ENCODE data around the gene MAN2B2. TPM values are rescaled to one million over a fixed set of nuclear protein-coding genes. Genes with fewer than 3 reads are reported as not detected.

Gene MAN2B2
- total RNA-seq = 10 to 100 TPM; 11.9 to 21.9 TPM

GRCh38 chr4:6574747-6575502 is at the start of gene MAN2B2:
Gene MAN2B2 (plus strand): TSS chr4:6575189. CDS start chr4:6575211, 22 bp downstream.
- peaks cover 5% of the 10 kb centered on the region for H3K4me1 Mint-ChIP-seq (ENCODE audit: low read depth)
- peaks cover 4 to 6% of the 10 kb centered on the region in 2 donors for H3K9me3 Mint-ChIP-seq
- peak within 1 kb of the TSS; percentile 87 to 90 for H3K4me3 Mint-ChIP-seq
- no peaks in the 10 kb centered on the region for H3K27me3 Mint-ChIP-seq (ENCODE audit: low read depth)
- DNase-seq (peak; percentile 88 to 93), ATAC-seq (replicated peaks in 1 of 2) (peak; percentile 97 to 98)
- peaks cover 13 to 16% of the 10 kb centered on the region in 2 donors for H3K36me3 Mint-ChIP-seq (ENCODE audit: insufficient read depth in 2 of 2)
- peak within 1 kb of the TSS; percentile 62 for H3K27ac Mint-ChIP-seq

GRCh38 chr4:6525474-6525873 is 49.5 kb upstream of the MAN2B2 start:
- H3K4me3 Mint-ChIP-seq = no peak overlapping the region
- no peak overlapping the region for H3K27ac Mint-ChIP-seq
- H3K9me3 Mint-ChIP-seq = no peaks in the 10 kb centered on the region
- no peaks in the 10 kb centered on the region for H3K27me3 Mint-ChIP-seq (ENCODE audit: low read depth)
- no peaks in the 10 kb centered on the region for H3K4me1 Mint-ChIP-seq (ENCODE audit: low read depth)
- H3K36me3 Mint-ChIP-seq (ENCODE audit: insufficient read depth in 2 of 2) = no peaks in the 10 kb centered on the region
- no peak for ATAC-seq (replicated peaks in 1 of 2)
- no peak for DNase-seq

GRCh38 chr4:6526156-6526555 is 48.8 kb upstream of the MAN2B2 start:
- ATAC-seq (replicated peaks in 1 of 2) = no peak
- DNase-seq = no peak
- H3K4me3 Mint-ChIP-seq = no peak overlapping the region
- no peaks in the 10 kb centered on the region for H3K27me3 Mint-ChIP-seq (ENCODE audit: low read depth)
- H3K4me1 Mint-ChIP-seq (ENCODE audit: low read depth) = no peaks in the 10 kb centered on the region
- no peaks in the 10 kb centered on the region for H3K36me3 Mint-ChIP-seq (ENCODE audit: insufficient read depth in 2 of 2)
- no peak overlapping the region for H3K27ac Mint-ChIP-seq
- no peaks in the 10 kb centered on the region for H3K9me3 Mint-ChIP-seq

- no peaks in the 10 kb centered on the region for H3K27me3 Mint-ChIP-seq (ENCODE audit: low read depth)
- H3K27ac Mint-ChIP-seq = no peak overlapping the region
- H3K36me3 Mint-ChIP-seq (ENCODE audit: insufficient read depth in 2 of 2) = no peaks in the 10 kb centered on the region
- H3K4me1 Mint-ChIP-seq (ENCODE audit: low read depth) = no peaks in the 10 kb centered on the region
- DNase-seq = no peak
- ATAC-seq (replicated peaks in 1 of 2) = no peak
- H3K9me3 Mint-ChIP-seq = no peaks in the 10 kb centered on the region
- no peak overlapping the region for H3K4me3 Mint-ChIP-seq
These were observed 48.3 kb upstream of the MAN2B2 start for GRCh38 chr4:6526671-6527091.

- no peak overlapping the region for H3K27ac Mint-ChIP-seq
- DNase-seq = no peak
- no peaks in the 10 kb centered on the region for H3K4me1 Mint-ChIP-seq (ENCODE audit: low read depth)
- no peaks in the 10 kb centered on the region for H3K9me3 Mint-ChIP-seq
- H3K4me3 Mint-ChIP-seq = no peak overlapping the region
- no peaks in the 10 kb centered on the region for H3K36me3 Mint-ChIP-seq (ENCODE audit: insufficient read depth in 2 of 2)
- no peaks in the 10 kb centered on the region for H3K27me3 Mint-ChIP-seq (ENCODE audit: low read depth)
- ATAC-seq (replicated peaks in 1 of 2) = no peak
These were observed 47.7 kb upstream of the MAN2B2 start for GRCh38 chr4:6527259-6527658.

- H3K27ac Mint-ChIP-seq = no peak overlapping the region
- no peaks in the 10 kb centered on the region for H3K9me3 Mint-ChIP-seq
- no peak for DNase-seq
- no peaks in the 10 kb centered on the region for H3K4me1 Mint-ChIP-seq (ENCODE audit: low read depth)
- H3K4me3 Mint-ChIP-seq = no peak overlapping the region
- no peaks in the 10 kb centered on the region for H3K36me3 Mint-ChIP-seq (ENCODE audit: insufficient read depth in 2 of 2)
- ATAC-seq (replicated peaks in 1 of 2) = no peak
- no peaks in the 10 kb centered on the region for H3K27me3 Mint-ChIP-seq (ENCODE audit: low read depth)
These were observed 47.0 kb upstream of the MAN2B2 start for GRCh38 chr4:6527683-6528595.

GRCh38 chr4:6529021-6529420 is 46.0 kb upstream of the MAN2B2 start:
- H3K27ac Mint-ChIP-seq = no peak overlapping the region
- ATAC-seq (replicated peaks in 1 of 2) (no peak), DNase-seq (no peak)
- no peaks in the 10 kb centered on the region for H3K9me3 Mint-ChIP-seq
- no peaks in the 10 kb centered on the region for H3K4me1 Mint-ChIP-seq (ENCODE audit: low read depth)
- no peaks in the 10 kb centered on the region for H3K36me3 Mint-ChIP-seq (ENCODE audit: insufficient read depth in 2 of 2)
- H3K4me3 Mint-ChIP-seq = no peak overlapping the region
- no peaks in the 10 kb centered on the region for H3K27me3 Mint-ChIP-seq (ENCODE audit: low read depth)

GRCh38 chr4:6530301-6530700 is 44.7 kb upstream of the MAN2B2 start:
- Mint-ChIP-seq H3K27me3 (ENCODE audit: low read depth) (no peaks in the 10 kb centered on the region), H3K9me3 (no peaks in the 10 kb centered on the region), H3K4me3 (no peak overlapping the region), H3K27ac (no peak overlapping the region), H3K4me1 (ENCODE audit: low read depth) (no peaks in the 10 kb centered on the region), H3K36me3 (ENCODE audit: insufficient read depth in 2 of 2) (no peaks in the 10 kb centered on the region)
- DNase-seq = no peak
- no peak for ATAC-seq (replicated peaks in 1 of 2)

- no peak overlapping the region for H3K27ac Mint-ChIP-seq
- no peaks in the 10 kb centered on the region for H3K36me3 Mint-ChIP-seq (ENCODE audit: insufficient read depth in 2 of 2)
- ATAC-seq (replicated peaks in 1 of 2) (no peak), DNase-seq (no peak)
- no peaks in the 10 kb centered on the region for H3K9me3 Mint-ChIP-seq
- no peak overlapping the region for H3K4me3 Mint-ChIP-seq
- no peaks in the 10 kb centered on the region for H3K27me3 Mint-ChIP-seq (ENCODE audit: low read depth)
- H3K4me1 Mint-ChIP-seq (ENCODE audit: low read depth) = no peaks in the 10 kb centered on the region
These were observed 44.0 kb upstream of the MAN2B2 start for GRCh38 chr4:6530964-6531363.

- H3K27ac Mint-ChIP-seq = no peak overlapping the region
- H3K36me3 Mint-ChIP-seq (ENCODE audit: insufficient read depth in 2 of 2) = no peaks in the 10 kb centered on the region
- no peaks in the 10 kb centered on the region for H3K27me3 Mint-ChIP-seq (ENCODE audit: low read depth)
- ATAC-seq (replicated peaks in 1 of 2) (no peak), DNase-seq (no peak)
- no peaks in the 10 kb centered on the region for H3K4me1 Mint-ChIP-seq (ENCODE audit: low read depth)
- no peak overlapping the region for H3K4me3 Mint-ChIP-seq
- no peaks in the 10 kb centered on the region for H3K9me3 Mint-ChIP-seq
These were observed 42.9 kb upstream of the MAN2B2 start for GRCh38 chr4:6532102-6532501.

- Mint-ChIP-seq H3K27me3 (ENCODE audit: low read depth) (no peaks in the 10 kb centered on the region), H3K4me3 (no peak overlapping the region), H3K4me1 (ENCODE audit: low read depth) (no peaks in the 10 kb centered on the region), H3K36me3 (ENCODE audit: insufficient read depth in 2 of 2) (no peaks in the 10 kb centered on the region), H3K9me3 (no peaks in the 10 kb centered on the region), H3K27ac (no peak overlapping the region)
- ATAC-seq (replicated peaks in 1 of 2) (no peak), DNase-seq (no peak)
These were observed 42.3 kb upstream of the MAN2B2 start for GRCh38 chr4:6532658-6533057.

- H3K9me3 Mint-ChIP-seq = no peaks in the 10 kb centered on the region
- H3K27ac Mint-ChIP-seq = no peak overlapping the region
- no peak for ATAC-seq (replicated peaks in 1 of 2)
- H3K4me1 Mint-ChIP-seq (ENCODE audit: low read depth) = no peaks in the 10 kb centered on the region
- peaks cover 4% of the 10 kb centered on the region for H3K27me3 Mint-ChIP-seq (ENCODE audit: low read depth)
- H3K36me3 Mint-ChIP-seq (ENCODE audit: insufficient read depth in 2 of 2) = no peaks in the 10 kb centered on the region
- no peak for DNase-seq
- H3K4me3 Mint-ChIP-seq = no peak overlapping the region
These were observed 40.9 kb upstream of the MAN2B2 start for GRCh38 chr4:6534050-6534449.

GRCh38 chr4:6534618-6535328 is 40.2 kb upstream of the MAN2B2 start:
- Mint-ChIP-seq H3K4me1 (ENCODE audit: low read depth) (no peaks in the 10 kb centered on the region), H3K9me3 (no peaks in the 10 kb centered on the region), H3K27ac (no peak overlapping the region), H3K4me3 (no peak overlapping the region), H3K36me3 (ENCODE audit: insufficient read depth in 2 of 2) (no peaks in the 10 kb centered on the region), H3K27me3 (ENCODE audit: low read depth) (peaks cover 6% of the 10 kb centered on the region)
- DNase-seq = no peak
- ATAC-seq (replicated peaks in 1 of 2) = no peak
